KMS-11 (cell line): ENCODE results near the gene NFE2.
"Not testable (repeated sequence)": the region's sequence is repeated elsewhere in the genome, so short reads cannot be mapped to it uniquely, and the experiment has no call there.

Experiments used
- H2AFZ ChIP-seq: fragments of 200-600 bp; sonication (generic); 2 replicates; pipeline ENCODE4 v1.6.1; 2016; ENCODE audit warnings: antibody characterized with exemption, mixed run types, low read depth
- H3K27ac ChIP-seq: fragments of 200-600 bp; sonication (generic); 2 replicates; pipeline ENCODE4 v1.6.1; 2016; ENCODE audit warnings: mild to moderate bottlenecking, mixed run types
- H3K27me3 ChIP-seq: fragments of 200-600 bp; sonication (generic); 2 replicates; pipeline ENCODE4 v1.6.1; 2017; ENCODE audit warnings: mild to moderate bottlenecking, low read depth, mixed run types, moderate library complexity; ENCODE audit not compliant: insufficient read depth
- H3K36me3 ChIP-seq: fragments of 200-600 bp; sonication (generic); 2 replicates; pipeline ENCODE4 v1.6.1; 2017; ENCODE audit warnings: mild to moderate bottlenecking, mixed run types; ENCODE audit not compliant: insufficient read depth
- H3K4me1 ChIP-seq: fragments of 200-600 bp; sonication (generic); 2 replicates; pipeline ENCODE4 v1.6.1; 2016; ENCODE audit warnings: mild to moderate bottlenecking, low read depth, mixed run types; ENCODE audit not compliant: poor library complexity, severe bottlenecking
- H3K4me2 ChIP-seq: fragments of 200-600 bp; sonication (generic); 2 replicates; pipeline ENCODE4 v1.7.0; 2016; ENCODE audit warnings: mild to moderate bottlenecking, mixed run types
- H3K4me3 ChIP-seq: fragments of 200-600 bp; sonication (generic); IDR thresholded peaks from 2 replicates; pipeline ENCODE4 v1.6.1; 2017; ENCODE audit warnings: low read depth, low read length, mixed read lengths; ENCODE audit not compliant: insufficient read depth
- H3K79me2 ChIP-seq: fragments of 200-600 bp; sonication (generic); 2 replicates; pipeline ENCODE4 v1.6.1; 2016; ENCODE audit warnings: low read depth, mixed run types; ENCODE audit not compliant: insufficient read depth
- H3K9ac ChIP-seq: fragments of 200-600 bp; sonication (generic); 2 replicates; pipeline ENCODE4 v1.6.1; 2016; ENCODE audit warnings: mild to moderate bottlenecking, mixed run types
- H4K20me1 ChIP-seq: fragments of 200-600 bp; sonication (generic); 2 replicates; pipeline ENCODE4 v1.6.1; 2016; ENCODE audit warnings: mild to moderate bottlenecking, mixed run types; ENCODE audit not compliant: insufficient read depth
- CTCF ChIP-seq: fragments of 200-600 bp; sonication (generic); conservative IDR thresholded peaks from 2 replicates; pipeline ENCODE4 v1.6.1; 2017; ENCODE audit warnings: low read depth, mild to moderate bottlenecking, antibody characterized with exemption, low read length, moderate library complexity, mixed read lengths

Gene NFE2

GRCh38 chr12:54285150-54286041 is 15.4 kb downstream of the NFE2 start:
- TF ChIP-seq CTCF: peak; percentile 69; the same call in 1 of the 2 replicates
- peaks cover 44% of the 10 kb centered on the region for H3K4me1 ChIP-seq
- H3K27ac ChIP-seq: no peak overlapping the region; the same call in 1 of the 2 replicates
- H2AFZ ChIP-seq: no peak overlapping the region
- peaks cover 58% of the 10 kb centered on the region for H3K36me3 ChIP-seq
- H3K4me3 ChIP-seq: no peak overlapping the region
- peaks cover 60% of the 10 kb centered on the region for H4K20me1 ChIP-seq
- peaks cover 47% of the 10 kb centered on the region for H3K79me2 ChIP-seq
- peak overlapping the region; percentile 36 for H3K4me2 ChIP-seq
- no peaks in the 10 kb centered on the region for H3K27me3 ChIP-seq
- no peak overlapping the region for H3K9ac ChIP-seq

DNA sequence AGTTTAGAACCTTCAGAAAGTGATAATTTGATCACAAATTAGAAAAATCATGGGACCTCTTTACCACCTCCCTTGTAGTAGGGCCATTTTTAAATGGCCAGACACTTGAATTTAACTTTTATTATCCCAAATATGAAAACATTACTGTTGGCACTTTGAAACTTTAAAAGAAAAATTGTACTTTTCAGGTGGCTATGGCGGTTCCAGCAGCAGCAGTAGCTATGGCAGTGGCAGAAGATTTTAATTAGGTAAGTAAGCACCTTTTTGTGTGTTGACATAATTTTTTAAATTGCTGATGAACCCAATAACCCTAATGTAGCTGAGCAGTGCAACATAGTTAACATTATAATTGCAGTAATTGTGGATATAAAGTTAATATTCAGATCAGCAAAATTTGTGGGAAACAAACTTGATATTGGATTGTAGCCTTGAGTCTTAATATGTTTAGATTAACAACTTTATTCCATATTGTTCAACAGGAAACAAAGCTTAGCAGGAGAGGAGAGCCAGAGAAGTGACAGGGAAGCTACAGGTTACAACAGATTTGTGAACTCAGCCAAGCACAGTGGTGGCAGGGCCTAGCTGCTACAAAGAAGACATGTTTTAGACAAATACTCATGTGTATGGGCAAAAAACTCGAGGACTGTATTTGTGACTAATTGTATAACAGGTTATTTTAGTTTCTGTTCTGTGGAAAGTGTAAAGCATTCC is 16.6 kb downstream of the NFE2 start:
- H3K4me2 ChIP-seq: peak overlapping the region; percentile 77
- H3K9ac ChIP-seq: peak overlapping the region; percentile 99; the same call in 1 of the 2 replicates
- peak overlapping the region; percentile 20; the same call in 1 of the 2 replicates for H3K27ac ChIP-seq
- peaks cover 50% of the 10 kb centered on the region for H3K79me2 ChIP-seq
- H4K20me1 ChIP-seq: peaks cover 60% of the 10 kb centered on the region
- H3K27me3 ChIP-seq, H3K4me3 ChIP-seq, H2AFZ ChIP-seq: not testable (repeated sequence)
- peaks cover 58% of the 10 kb centered on the region for H3K36me3 ChIP-seq
- peaks cover 44% of the 10 kb centered on the region for H3K4me1 ChIP-seq

DNA sequence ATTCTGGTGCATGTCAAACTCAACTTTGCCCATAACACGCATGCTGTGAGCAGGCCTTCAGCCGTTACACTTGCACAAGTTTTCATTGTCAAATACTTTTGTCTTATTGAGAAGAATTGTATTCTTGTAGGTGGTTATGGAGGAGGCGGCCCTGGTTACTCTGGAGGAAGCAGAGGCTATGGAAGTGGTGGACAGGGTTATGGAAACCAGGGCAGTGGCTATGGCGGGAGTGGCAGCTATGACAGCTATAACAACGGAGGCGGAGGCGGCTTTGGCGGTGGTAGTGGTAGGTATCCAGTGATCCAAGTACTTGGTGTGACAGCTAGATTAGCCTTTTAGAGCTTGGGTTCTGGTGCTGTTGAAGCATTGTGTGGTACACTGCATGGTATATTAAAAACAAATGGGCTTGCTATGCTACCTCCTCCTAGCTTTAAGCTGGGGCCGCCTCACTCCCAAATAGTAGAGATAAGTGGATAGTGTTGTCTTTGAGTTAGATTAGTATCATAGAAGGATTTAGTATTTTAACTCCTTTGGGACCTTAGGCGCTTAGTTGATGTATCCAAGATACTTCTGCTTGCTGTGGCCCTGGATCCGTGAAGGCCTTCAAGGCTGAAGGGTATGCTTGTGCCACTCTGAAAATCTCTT is 17.7 kb downstream of the NFE2 start:
- Histone ChIP-seq H3K27me3 (no peaks in the 10 kb centered on the region), H3K4me3 (no peak overlapping the region), H3K4me1 (peaks cover 50% of the 10 kb centered on the region), H3K36me3 (peaks cover 58% of the 10 kb centered on the region), H3K9ac (peak overlapping the region; percentile 99; the same call in 1 of the 2 replicates), H3K4me2 (peak overlapping the region; percentile 77), H4K20me1 (peaks cover 60% of the 10 kb centered on the region), H3K79me2 (peaks cover 62% of the 10 kb centered on the region), H3K27ac (peak overlapping the region; percentile 94; the same call in 1 of the 2 replicates), H2AFZ (no peak overlapping the region)
- TF ChIP-seq CTCF: no peak

- H3K9ac ChIP-seq: peak overlapping the region; percentile 99
- H3K4me3 ChIP-seq: peak overlapping the region; percentile 14
- not testable (repeated sequence) for H3K27me3 ChIP-seq, H2AFZ ChIP-seq
- H3K4me2 ChIP-seq: peak overlapping the region; percentile 77
- peaks cover 51% of the 10 kb centered on the region for H4K20me1 ChIP-seq
- H3K79me2 ChIP-seq: peaks cover 75% of the 10 kb centered on the region
- H3K36me3 ChIP-seq: peaks cover 55% of the 10 kb centered on the region
- H3K4me1 ChIP-seq: peaks cover 56% of the 10 kb centered on the region
- peak overlapping the region; percentile 94 for H3K27ac ChIP-seq
These were observed 19.1 kb downstream of the NFE2 start for GRCh38 chr12:54281694-54282093.

DNA sequence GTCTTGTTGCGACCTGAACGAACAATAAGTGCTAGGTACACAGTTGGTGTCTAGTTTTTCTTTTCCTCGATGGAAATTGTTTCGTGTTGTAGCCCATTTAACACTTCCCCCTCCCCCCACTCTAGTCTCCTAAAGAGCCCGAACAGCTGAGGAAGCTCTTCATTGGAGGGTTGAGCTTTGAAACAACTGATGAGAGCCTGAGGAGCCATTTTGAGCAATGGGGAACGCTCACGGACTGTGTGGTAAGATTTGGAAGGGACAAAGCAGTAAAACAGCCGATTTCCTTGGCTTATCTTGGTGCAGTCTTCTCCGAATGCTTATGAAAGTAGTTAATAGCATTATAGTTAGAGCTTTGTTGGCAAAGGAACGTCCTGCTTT is 19.6 kb downstream of the NFE2 start:
- Histone ChIP-seq H3K79me2 (peaks cover 80% of the 10 kb centered on the region), H3K27ac (peak overlapping the region; percentile 94), H3K4me2 (peak overlapping the region; percentile 77), H4K20me1 (peaks cover 47% of the 10 kb centered on the region), H3K9ac (peak overlapping the region; percentile 99), H3K36me3 (peaks cover 51% of the 10 kb centered on the region), H3K4me1 (peaks cover 59% of the 10 kb centered on the region), H3K4me3 (peak overlapping the region; percentile 86)
- H2AFZ ChIP-seq, H3K27me3 ChIP-seq: not testable (repeated sequence)
